HL-60 (cell line): ENCODE results near the gene SPATA13.

Experiments used
- DNase-seq, 2 experiments: peaks; one replicate each; pipeline ENCODE4 v3.0.0-alpha.2; 2010 to 2020; ENCODE audit warnings: low read depth in 1 of 2, low spot score in 1 of 2
- H3K27ac ChIP-seq: fragments of 250-450 bp; sonication (Bioruptor Pico); replicated peaks from 2 replicates; pipeline ENCODE4 v1.5.1; 2020; ENCODE audit warnings: mild to moderate bottlenecking, moderate library complexity
- H3K27me3 ChIP-seq: fragments of 250-450 bp; sonication (Bioruptor Pico); 2 replicates; pipeline ENCODE4 v1.5.1; 2021; ENCODE audit warnings: mild to moderate bottlenecking, moderate library complexity; ENCODE audit not compliant: insufficient read depth, poor library complexity, severe bottlenecking
- H3K4me3 ChIP-seq: replicated peaks from 2 replicates; pipeline ENCODE4 v1.5.1; 2011; ENCODE audit warnings: mild to moderate bottlenecking, control low read depth, low read length; ENCODE audit not compliant: insufficient read depth
- CTCF ChIP-seq: IDR thresholded peaks from one replicate; pipeline ENCODE4 v1.5.1; 2011; ENCODE audit warnings: low read length, control low read depth, inconsistent platforms; ENCODE audit not compliant: insufficient read depth
- GABPA ChIP-seq: IDR thresholded peaks from 2 replicates; pipeline ENCODE4 v1.6.1; 2012; ENCODE audit warnings: low read depth
- POLR2AphosphoS5 ChIP-seq: IDR thresholded peaks from 2 replicates; pipeline ENCODE4 v1.6.1; 2012; ENCODE audit warnings: low read depth
- SPI1 ChIP-seq: IDR thresholded peaks from 2 replicates; pipeline ENCODE4 v1.6.1; 2012; ENCODE audit warnings: low read depth, mild to moderate bottlenecking, borderline replicate concordance
- TF ChIP-seq, protein P1 (sequence below): IDR thresholded peaks from 2 replicates; pipeline ENCODE4 v1.6.1; 2012; ENCODE audit warnings: low read depth; ENCODE audit not compliant: insufficient replicate concordance

The SPATA13 gene

DNA sequence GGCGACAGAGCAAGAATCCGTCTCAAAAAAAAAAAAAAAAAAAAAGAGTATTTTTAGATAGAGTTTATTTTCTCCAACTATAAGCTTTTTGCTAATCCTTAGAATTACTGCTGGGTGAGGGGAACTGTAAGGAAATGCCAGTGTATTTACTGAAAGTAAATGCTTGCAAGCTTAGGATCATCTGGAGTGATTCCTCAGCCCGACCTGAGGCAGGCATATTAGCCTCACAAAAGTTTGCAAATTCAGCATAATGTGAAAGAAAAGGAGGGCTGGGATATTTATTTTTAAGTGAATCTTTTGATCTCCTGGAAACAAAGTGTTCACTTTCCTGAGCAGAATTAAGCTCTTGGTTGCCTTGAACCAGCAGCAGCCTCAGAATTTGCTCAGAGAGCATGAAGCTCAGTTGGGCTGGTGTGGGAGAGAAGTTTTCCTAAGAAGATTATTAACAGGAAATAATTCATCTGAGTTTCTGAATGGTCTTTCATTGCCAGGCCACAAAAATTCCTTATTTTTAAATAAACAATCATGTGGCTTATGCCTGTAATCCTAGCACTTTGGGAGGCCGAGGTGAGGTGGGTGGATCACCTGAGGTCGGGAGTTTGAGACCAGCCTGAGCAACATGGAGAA is 24.7 kb upstream of the SPATA13 start:
- H3K4me3 ChIP-seq: no peak overlapping the region
- H3K27ac ChIP-seq: no peak overlapping the region
- TF ChIP-seq SPI1 (no peak), GABPA (no peak)
- H3K27me3 ChIP-seq: no peaks in the 10 kb centered on the region
- no peak for DNase-seq

- no peak overlapping the region for H3K4me3 ChIP-seq
- no peak overlapping the region for H3K27ac ChIP-seq
- DNase-seq: no peak
- H3K27me3 ChIP-seq: no peaks in the 10 kb centered on the region
- TF ChIP-seq POLR2AphosphoS5 (no peak), SPI1 (no peak), GABPA (no peak), CTCF (no peak)
- TF ChIP-seq, protein P1, sequence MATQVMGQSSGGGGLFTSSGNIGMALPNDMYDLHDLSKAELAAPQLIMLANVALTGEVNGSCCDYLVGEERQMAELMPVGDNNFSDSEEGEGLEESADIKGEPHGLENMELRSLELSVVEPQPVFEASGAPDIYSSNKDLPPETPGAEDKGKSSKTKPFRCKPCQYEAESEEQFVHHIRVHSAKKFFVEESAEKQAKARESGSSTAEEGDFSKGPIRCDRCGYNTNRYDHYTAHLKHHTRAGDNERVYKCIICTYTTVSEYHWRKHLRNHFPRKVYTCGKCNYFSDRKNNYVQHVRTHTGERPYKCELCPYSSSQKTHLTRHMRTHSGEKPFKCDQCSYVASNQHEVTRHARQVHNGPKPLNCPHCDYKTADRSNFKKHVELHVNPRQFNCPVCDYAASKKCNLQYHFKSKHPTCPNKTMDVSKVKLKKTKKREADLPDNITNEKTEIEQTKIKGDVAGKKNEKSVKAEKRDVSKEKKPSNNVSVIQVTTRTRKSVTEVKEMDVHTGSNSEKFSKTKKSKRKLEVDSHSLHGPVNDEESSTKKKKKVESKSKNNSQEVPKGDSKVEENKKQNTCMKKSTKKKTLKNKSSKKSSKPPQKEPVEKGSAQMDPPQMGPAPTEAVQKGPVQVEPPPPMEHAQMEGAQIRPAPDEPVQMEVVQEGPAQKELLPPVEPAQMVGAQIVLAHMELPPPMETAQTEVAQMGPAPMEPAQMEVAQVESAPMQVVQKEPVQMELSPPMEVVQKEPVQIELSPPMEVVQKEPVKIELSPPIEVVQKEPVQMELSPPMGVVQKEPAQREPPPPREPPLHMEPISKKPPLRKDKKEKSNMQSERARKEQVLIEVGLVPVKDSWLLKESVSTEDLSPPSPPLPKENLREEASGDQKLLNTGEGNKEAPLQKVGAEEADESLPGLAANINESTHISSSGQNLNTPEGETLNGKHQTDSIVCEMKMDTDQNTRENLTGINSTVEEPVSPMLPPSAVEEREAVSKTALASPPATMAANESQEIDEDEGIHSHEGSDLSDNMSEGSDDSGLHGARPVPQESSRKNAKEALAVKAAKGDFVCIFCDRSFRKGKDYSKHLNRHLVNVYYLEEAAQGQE: no peak
These were observed 21.6 kb upstream of the SPATA13 start for GRCh38 chr13:24138911-24139310.

- no peak for TF ChIP-seq POLR2AphosphoS5
- TF ChIP-seq, protein P1: no peak
- no peak for TF ChIP-seq GABPA
- no peak for TF ChIP-seq CTCF
- TF ChIP-seq SPI1: no peak
- Histone ChIP-seq H3K27me3 (peaks cover 3% of the 10 kb centered on the region), H3K4me3 (no peak overlapping the region), H3K27ac (no peak overlapping the region)
- DNase-seq: no peak
These were observed 19.1 kb upstream of the SPATA13 start for GRCh38 chr13:24141333-24141910.

GRCh38 chr13:24142453-24142852 is 18.1 kb upstream of the SPATA13 start:
- DNase-seq: no peak
- TF ChIP-seq SPI1 (no peak), GABPA (no peak), POLR2AphosphoS5 (no peak), CTCF (no peak)
- TF ChIP-seq, protein P1: no peak
- peaks cover 4% of the 10 kb centered on the region for H3K27me3 ChIP-seq
- no peak overlapping the region for H3K4me3 ChIP-seq
- no peak overlapping the region for H3K27ac ChIP-seq
